Type B pancreatic cell (in vitro differentiated cells): ENCODE data around the gene CCR3. TPM values are rescaled to one million over a fixed set of nuclear protein-coding genes. Genes with fewer than 3 reads are reported as not detected.

Experiments used
- DNase-seq: peaks from one replicate; pipeline ENCODE4 v3.0.0; 2021; ENCODE audit warnings: mixed read lengths; ENCODE audit not compliant: unreplicated experiment; ENCODE audit errors: extremely low spot score
- H3K27ac Mint-ChIP-seq: 2 replicates; pipeline ENCODE4 v1.8.0; 2021; ENCODE audit warnings: mild to moderate bottlenecking, mixed read lengths
- H3K27me3 Mint-ChIP-seq: 2 replicates; pipeline ENCODE4 v1.8.0; 2021; ENCODE audit warnings: mixed read lengths
- H3K36me3 Mint-ChIP-seq: 2 replicates; pipeline ENCODE4 v1.8.0; 2021; ENCODE audit warnings: mixed read lengths
- H3K4me1 Mint-ChIP-seq: one replicate; pipeline ENCODE4 v1.8.0; 2021; ENCODE audit warnings: mixed read lengths; ENCODE audit not compliant: unreplicated experiment
- H3K4me3 Mint-ChIP-seq: 2 replicates; pipeline ENCODE4 v1.8.0; 2021; ENCODE audit warnings: mild to moderate bottlenecking, mixed read lengths
- H3K9me3 Mint-ChIP-seq: 2 replicates; pipeline ENCODE4 v1.8.0; 2021; ENCODE audit warnings: mixed read lengths
- CTCF ChIP-seq: fragments of 200-600 bp; sonication (generic); conservative IDR thresholded peaks from 2 replicates; pipeline ENCODE4 v1.5.0; 2021; ENCODE audit warnings: antibody characterized with exemption, mild to moderate bottlenecking
- total RNA-seq: library from RNA; stranded (reverse); gene quantifications from 2 replicates; pipeline ENCODE4 v1.2.1, GENCODE V29; 2021; ENCODE audit warnings: low replicate concordance

The CCR3 gene
- total RNA-seq, 1 donor from 2014 or later: not detected

- TF ChIP-seq CTCF: no peak
- H3K4me3 Mint-ChIP-seq: no peak overlapping the region
- DNase-seq: no peak
- H3K9me3 Mint-ChIP-seq: peaks cover 15% of the 10 kb centered on the region
- H3K27ac Mint-ChIP-seq: no peak overlapping the region
- no peaks in the 10 kb centered on the region for H3K36me3 Mint-ChIP-seq
- peaks cover 15% of the 10 kb centered on the region for H3K27me3 Mint-ChIP-seq
- no peaks in the 10 kb centered on the region for H3K4me1 Mint-ChIP-seq
These were observed 20.3 kb upstream of the CCR3 start for GRCh38 chr3:46221938-46222337.

GRCh38 chr3:46222435-46223161 is 19.7 kb upstream of the CCR3 start:
- no peak overlapping the region for H3K4me3 Mint-ChIP-seq
- peaks cover 14% of the 10 kb centered on the region for H3K27me3 Mint-ChIP-seq
- TF ChIP-seq CTCF: no peak
- peaks cover 15% of the 10 kb centered on the region for H3K9me3 Mint-ChIP-seq
- DNase-seq: no peak
- no peaks in the 10 kb centered on the region for H3K4me1 Mint-ChIP-seq
- H3K36me3 Mint-ChIP-seq: no peaks in the 10 kb centered on the region
- H3K27ac Mint-ChIP-seq: no peak overlapping the region

GRCh38 chr3:46228260-46229242 is 13.7 kb upstream of the CCR3 start:
- Mint-ChIP-seq H3K4me1 (no peaks in the 10 kb centered on the region), H3K9me3 (peaks cover 6% of the 10 kb centered on the region), H3K27ac (no peak overlapping the region), H3K27me3 (peaks cover 37% of the 10 kb centered on the region), H3K4me3 (no peak overlapping the region), H3K36me3 (no peaks in the 10 kb centered on the region)
- no peak for DNase-seq
- no peak for TF ChIP-seq CTCF

GRCh38 chr3:46231323-46231722 is 10.9 kb upstream of the CCR3 start:
- Mint-ChIP-seq H3K4me1 (no peaks in the 10 kb centered on the region), H3K27ac (no peak overlapping the region), H3K27me3 (peaks cover 46% of the 10 kb centered on the region), H3K4me3 (no peak overlapping the region), H3K36me3 (no peaks in the 10 kb centered on the region), H3K9me3 (peaks cover 4% of the 10 kb centered on the region)
- no peak for TF ChIP-seq CTCF
- no peak for DNase-seq

- TF ChIP-seq CTCF: no peak
- no peaks in the 10 kb centered on the region for H3K36me3 Mint-ChIP-seq
- no peaks in the 10 kb centered on the region for H3K4me1 Mint-ChIP-seq
These were observed 9.1 kb upstream of the CCR3 start for GRCh38 chr3:46233194-46233593.

More at GRCh38 chr3:46233194-46233593, 9.1 kb upstream of the CCR3 start:
- Mint-ChIP-seq H3K27ac (no peak overlapping the region), H3K9me3 (no peaks in the 10 kb centered on the region), H3K27me3 (peaks cover 47% of the 10 kb centered on the region), H3K4me3 (no peak overlapping the region)
- DNase-seq: no peak
